Uterus (tissue), 4 donors: Measurements from ENCODE around the gene PAK2. TPM values are rescaled to one million over a fixed set of nuclear protein-coding genes. Genes with fewer than 3 reads are reported as not detected.

Experiments
- DNase-seq, 2 donors: peaks; one replicate each; pipeline ENCODE4 v3.0.0-alpha.2; 2019 to 2020
- H3K27ac ChIP-seq, 2 donors: fragments of 200-600 bp; sonication (generic); 1 replicate in 1 of 2; 2 replicates in 1 of 2; pipeline ENCODE4 v1.5.1; 2016 to 2018
- H3K27me3 ChIP-seq, 2 donors: fragments of 200-600 bp; sonication (generic); one replicate each; pipeline ENCODE4 v1.5.1; 2018 to 2019; ENCODE audit warnings: control low read depth in 1 of 2
- H3K36me3 ChIP-seq, 2 donors: fragments of 200-600 bp; sonication (generic); one replicate each; pipeline ENCODE4 v1.5.1; 2019; ENCODE audit warnings: control low read depth in 1 of 2
- H3K4me1 ChIP-seq, 2 donors: fragments of 200-600 bp; sonication (generic); one replicate each; pipeline ENCODE4 v1.5.1; 2018 to 2019; ENCODE audit warnings: control low read depth in 1 of 2
- H3K4me3 ChIP-seq, 2 donors: fragments of 200-600 bp; sonication (generic); 1 replicate in 1 of 2; 2 replicates in 1 of 2; pipeline ENCODE4 v1.5.1; 2018 to 2019; ENCODE audit warnings: mild to moderate bottlenecking in 1 of 2
- H3K9me3 ChIP-seq, 2 donors: fragments of 200-600 bp; sonication (generic); one replicate each; pipeline ENCODE4 v1.5.1; 2019; ENCODE audit warnings: control low read depth in 1 of 2
- CTCF ChIP-seq, 4 experiments: fragments of 200-600 bp in 2 of 4; fragments of 450-650 bp in 2 of 4; sonication (generic) in 2 of 4; IDR thresholded peaks; one replicate each; pipeline ENCODE4 v1.5.1; 2016 to 2019; ENCODE audit warnings: antibody characterized with exemption in 4 of 4, mild to moderate bottlenecking in 2 of 4, moderate library complexity in 1 of 4
- POLR2A ChIP-seq, 2 donors: fragments of 450-650 bp; IDR thresholded peaks; one replicate each; pipeline ENCODE4 v1.6.1; 2016; ENCODE audit warnings: antibody characterized with exemption in 2 of 2, mild to moderate bottlenecking in 1 of 2, moderate library complexity in 1 of 2
- intact Hi-C: fragments of 100-400 bp; cut with DNase I; formaldehyde crosslinking; loops from one replicate; pipeline ENCODE4 v1.15.1; 2023; ENCODE audit warnings: low total_unique reads
- total RNA-seq, 4 donors: library from RNA; depleted of rRNA in 3 of 4; stranded (reverse); fragments of >200 nt in 3 of 4; gene quantifications; one replicate each; pipeline versions ENCODE4 v1.1.0 to v1.2.4, GENCODE V29; 2014 to 2023
- donor health status: DM: yes; HTN: yes; CAD: no.

PAK2 gene
- total RNA-seq, 4 donors from 2014 or later: 22.1 to 65.8 (median 49.5) TPM

- intact Hi-C loops: no loop called here
These were observed 44.5 kb upstream of the PAK2 start for GRCh38 chr3:196694941-196695848.

GRCh38 chr3:196695849-196696226 is 43.8 kb upstream of the PAK2 start:
- H3K27me3 ChIP-seq: no peaks in the 10 kb centered on the region
- no peak for TF ChIP-seq CTCF (IDR thresholded peaks at IDR 0.05)
- TF ChIP-seq POLR2A (IDR thresholded peaks at IDR 0.05): no peak
- no peaks in the 10 kb centered on the region for H3K4me1 ChIP-seq
- no peaks in the 10 kb centered on the region for H3K9me3 ChIP-seq
- H3K27ac ChIP-seq: no peak overlapping the region
- no peak for DNase-seq
- no peaks in the 10 kb centered on the region for H3K36me3 ChIP-seq
- no peak overlapping the region for H3K4me3 ChIP-seq
- intact Hi-C loops: no loop called here

More at GRCh38 chr3:196694941-196695848, 44.5 kb upstream of the PAK2 start:
- DNase-seq: no peak
- no peak overlapping the region for H3K27ac ChIP-seq
- H3K4me3 ChIP-seq: no peak overlapping the region
- H3K27me3 ChIP-seq: no peaks in the 10 kb centered on the region
- no peaks in the 10 kb centered on the region for H3K36me3 ChIP-seq
- no peaks in the 10 kb centered on the region for H3K9me3 ChIP-seq
- H3K4me1 ChIP-seq: no peaks in the 10 kb centered on the region
- TF ChIP-seq CTCF (IDR thresholded peaks at IDR 0.05): no peak
- TF ChIP-seq POLR2A (IDR thresholded peaks at IDR 0.05): no peak

GRCh38 chr3:196697270-196697669 is 42.4 kb upstream of the PAK2 start:
- intact Hi-C loops: no loop called here
- H3K4me3 ChIP-seq: no peak overlapping the region
- no peaks in the 10 kb centered on the region for H3K9me3 ChIP-seq
- TF ChIP-seq CTCF (IDR thresholded peaks at IDR 0.05) (no peak), POLR2A (IDR thresholded peaks at IDR 0.05) (no peak)
- H3K27me3 ChIP-seq: no peaks in the 10 kb centered on the region
- DNase-seq: no peak
- no peak overlapping the region for H3K27ac ChIP-seq
- no peaks in the 10 kb centered on the region for H3K4me1 ChIP-seq
- H3K36me3 ChIP-seq: no peaks in the 10 kb centered on the region

GRCh38 chr3:196699749-196700148 is 39.9 kb upstream of the PAK2 start:
- intact Hi-C loops: no loop called here
- Histone ChIP-seq H3K27me3 (no peaks in the 10 kb centered on the region), H3K27ac (no peak overlapping the region), H3K9me3 (no peaks in the 10 kb centered on the region), H3K36me3 (no peaks in the 10 kb centered on the region), H3K4me1 (no peaks in the 10 kb centered on the region), H3K4me3 (no peak overlapping the region)
- no peak for DNase-seq
- TF ChIP-seq POLR2A (IDR thresholded peaks at IDR 0.05): no peak
- no peak for TF ChIP-seq CTCF (IDR thresholded peaks at IDR 0.05)

GRCh38 chr3:196700801-196701200 is 38.9 kb upstream of the PAK2 start:
- intact Hi-C loops: no loop called here
- Histone ChIP-seq H3K27me3 (no peaks in the 10 kb centered on the region), H3K27ac (no peak overlapping the region), H3K4me1 (no peaks in the 10 kb centered on the region), H3K9me3 (no peaks in the 10 kb centered on the region), H3K36me3 (no peaks in the 10 kb centered on the region), H3K4me3 (no peak overlapping the region)
- no peak for TF ChIP-seq POLR2A (IDR thresholded peaks at IDR 0.05)
- no peak for TF ChIP-seq CTCF (IDR thresholded peaks at IDR 0.05)
- DNase-seq: no peak
